HPDE6-E6E7 (cell line): ENCODE results near the gene ZNF559.
"Not testable (repeated sequence)": the region's sequence is repeated elsewhere in the genome, so short reads cannot be mapped to it uniquely, and the experiment has no call there.

Source experiments
- DNase-seq: peaks from one replicate; pipeline ENCODE4 v3.0.0; 2011; ENCODE audit warnings: missing footprints; ENCODE audit errors: extremely low spot score

The ZNF559 gene

DNA sequence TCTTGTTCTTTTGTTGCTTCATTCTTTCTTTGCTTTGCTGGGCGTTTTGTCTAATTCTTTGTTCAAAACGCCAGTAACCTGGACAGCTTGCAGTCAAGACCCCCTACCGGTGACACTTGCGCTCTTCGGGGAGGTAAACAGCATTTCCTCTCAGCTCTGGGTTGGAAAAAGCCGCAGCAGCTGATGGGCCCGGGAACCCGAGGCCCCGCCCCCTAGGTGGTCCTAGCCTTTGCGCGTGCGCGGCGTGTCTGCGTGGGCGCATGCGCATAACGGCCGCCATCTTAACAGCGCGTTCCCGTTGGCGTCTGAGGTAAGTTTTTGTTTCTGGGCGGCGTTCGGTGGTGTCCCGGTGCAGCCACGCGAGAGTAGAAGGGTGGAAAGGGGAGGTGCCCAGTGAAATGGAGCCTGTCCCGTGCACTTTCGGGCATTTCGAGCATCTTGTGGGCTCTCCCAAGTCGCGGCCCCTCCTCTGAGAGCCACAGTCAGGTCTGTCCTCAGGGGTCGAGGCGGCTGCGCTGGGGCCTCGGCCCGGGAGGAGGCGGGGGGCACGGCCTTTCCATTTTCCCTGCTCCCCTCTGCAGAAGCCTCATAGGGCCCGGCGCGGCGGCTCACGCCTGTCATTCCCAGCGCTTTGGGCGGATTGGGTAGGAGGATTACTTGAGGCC, at the start of gene ZNF559:
TSS of gene ZNF559 (plus strand) at position 261 of the 665 bp plus-strand sequence. CDS start 14,371 bp downstream, outside the sequence.
- DNase-seq = peak; percentile 86

DNA sequence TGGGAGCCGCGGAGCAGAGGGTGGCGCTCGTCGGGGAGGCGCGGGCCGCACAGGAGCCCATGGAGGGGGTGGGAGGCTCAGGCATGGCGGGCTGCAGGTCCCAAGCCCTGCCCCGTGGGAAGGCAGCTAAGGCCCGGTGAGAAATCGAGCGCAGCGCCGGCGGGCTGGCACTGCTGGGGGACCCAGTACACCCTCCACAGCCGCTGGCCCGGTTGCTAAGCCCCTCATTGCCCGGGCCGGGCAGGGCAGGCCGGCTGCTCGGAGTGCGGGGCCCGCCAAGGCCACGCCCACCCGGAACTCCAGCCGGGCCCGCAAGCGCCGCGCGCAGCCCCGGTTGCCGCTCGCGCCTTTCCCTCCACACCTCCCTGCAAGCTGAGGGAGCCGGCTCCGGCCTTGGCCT, 40.5 kb upstream of the ZNF559 start:
- DNase-seq = not testable (repeated sequence)

DNA sequence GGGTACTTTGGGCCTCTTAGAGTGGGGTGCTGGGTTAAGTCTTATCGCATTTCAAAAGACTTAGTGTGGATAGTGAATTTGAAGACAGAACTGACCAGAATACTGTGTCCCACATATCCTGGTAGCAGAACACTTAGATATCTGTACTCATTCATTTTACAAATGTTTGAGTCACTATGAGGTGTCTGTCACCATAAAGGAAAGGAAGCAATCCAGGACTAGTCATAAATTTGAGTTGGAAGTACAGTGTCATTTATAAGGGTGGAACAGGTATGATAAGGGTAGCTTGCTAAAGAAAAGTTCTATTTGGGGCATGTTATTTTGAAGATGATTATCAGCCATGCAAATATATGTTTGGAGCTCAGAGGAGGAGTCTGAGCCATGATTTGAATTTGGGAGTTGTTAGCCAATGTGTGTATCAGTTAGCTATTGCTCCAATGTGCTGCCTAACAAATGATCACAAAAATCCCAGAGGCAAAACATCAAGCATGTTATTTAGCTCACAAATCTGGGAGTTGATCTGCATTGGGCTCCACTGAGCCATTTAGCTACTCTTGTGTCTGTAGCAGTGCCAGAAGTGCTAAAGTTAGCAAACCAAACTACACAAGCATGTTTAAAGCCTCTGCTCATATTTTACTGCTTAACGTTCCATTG, 34.6 kb upstream of the ZNF559 start:
- DNase-seq = no peak

DNA sequence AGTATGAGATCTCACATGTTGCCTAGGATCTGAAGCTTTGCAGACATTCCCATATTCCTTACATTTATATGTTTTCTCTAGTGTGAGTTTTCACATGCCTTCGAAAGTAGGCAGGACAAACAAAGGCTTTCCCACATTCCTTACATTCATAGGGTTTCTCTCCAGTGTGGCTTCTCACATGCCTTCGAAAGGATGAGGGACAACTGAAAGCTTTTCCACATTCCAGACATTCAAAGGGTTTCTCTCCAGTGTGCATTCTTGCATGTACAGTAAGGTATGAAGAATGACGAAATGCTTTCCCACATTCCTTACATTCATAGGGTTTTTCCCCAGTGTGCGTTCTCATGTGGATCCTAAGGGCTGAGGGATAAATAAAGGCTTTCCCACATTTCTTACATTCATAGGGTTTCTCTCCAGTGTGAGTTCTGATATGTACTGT, 28.5 kb upstream of the ZNF559 start:
- no peak for DNase-seq

DNA sequence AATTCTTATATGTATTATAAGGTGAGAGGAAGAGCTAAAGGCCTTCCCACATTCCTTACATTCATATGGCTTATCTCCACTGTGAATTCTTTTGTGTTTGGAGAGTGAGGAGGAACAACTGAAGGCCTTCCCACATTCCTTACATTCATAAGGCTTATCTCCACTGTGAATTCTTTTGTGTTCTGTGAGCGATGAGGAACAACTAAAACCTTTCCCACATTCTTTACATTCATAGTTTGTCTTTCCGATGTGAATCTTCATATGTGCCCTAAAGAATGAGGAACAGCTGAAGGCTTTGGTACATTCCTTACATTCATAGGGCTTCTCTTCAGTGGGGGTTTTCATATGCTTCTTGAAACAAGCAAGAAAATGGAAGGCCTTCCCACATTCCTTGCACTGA, 27.6 kb upstream of the ZNF559 start:
- no peak for DNase-seq

DNA sequence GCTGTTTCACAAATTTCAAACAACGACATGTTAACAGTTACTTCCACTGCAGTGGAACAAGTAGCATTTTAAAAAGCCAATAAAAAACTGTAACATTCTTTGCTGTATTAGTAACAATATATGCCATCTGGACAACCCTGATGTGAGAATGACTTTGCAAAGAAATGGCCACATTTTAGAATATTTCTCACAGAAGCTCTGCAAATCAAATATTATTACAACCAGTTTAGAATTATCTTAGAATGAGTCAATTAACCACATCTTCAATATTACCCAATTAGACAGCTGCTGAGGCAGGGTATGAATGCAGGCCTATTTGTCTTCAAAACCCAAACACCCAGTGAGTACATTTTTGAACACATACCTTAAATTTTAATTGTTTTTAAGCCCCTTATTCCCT, 17.5 kb upstream of the ZNF559 start:
- no peak for DNase-seq

DNA sequence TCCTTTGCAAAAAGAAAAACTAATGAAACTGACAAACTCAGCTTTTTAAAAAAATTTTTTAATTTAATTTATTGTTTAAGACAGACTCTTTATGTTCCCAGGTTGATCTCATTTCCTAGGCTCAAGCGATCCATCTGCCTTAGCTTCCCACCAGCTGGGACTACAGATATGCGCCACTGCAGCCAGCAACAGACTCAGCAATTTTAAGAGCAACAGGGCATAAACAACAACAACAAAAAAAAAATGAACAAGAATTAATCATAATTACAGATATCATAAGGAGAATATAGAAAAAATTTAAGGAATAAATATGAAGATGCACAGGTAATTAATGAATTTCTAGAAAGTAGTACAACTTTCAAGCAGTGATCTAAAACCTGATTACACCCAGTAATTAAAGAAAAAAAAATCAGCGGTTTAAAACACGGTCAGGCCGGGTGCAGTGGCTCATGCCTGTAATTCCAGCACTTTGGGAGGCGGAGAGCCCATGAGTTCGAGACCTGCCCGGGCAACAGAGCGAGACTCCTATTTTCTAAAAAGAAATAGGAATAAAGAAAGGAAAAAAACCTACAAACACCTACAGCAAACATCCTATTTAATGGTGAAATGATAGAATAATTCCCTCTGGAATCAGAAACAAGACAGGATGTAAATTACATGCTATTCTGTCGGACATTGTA, 15.7 kb upstream of the ZNF559 start:
- no peak for DNase-seq

DNA sequence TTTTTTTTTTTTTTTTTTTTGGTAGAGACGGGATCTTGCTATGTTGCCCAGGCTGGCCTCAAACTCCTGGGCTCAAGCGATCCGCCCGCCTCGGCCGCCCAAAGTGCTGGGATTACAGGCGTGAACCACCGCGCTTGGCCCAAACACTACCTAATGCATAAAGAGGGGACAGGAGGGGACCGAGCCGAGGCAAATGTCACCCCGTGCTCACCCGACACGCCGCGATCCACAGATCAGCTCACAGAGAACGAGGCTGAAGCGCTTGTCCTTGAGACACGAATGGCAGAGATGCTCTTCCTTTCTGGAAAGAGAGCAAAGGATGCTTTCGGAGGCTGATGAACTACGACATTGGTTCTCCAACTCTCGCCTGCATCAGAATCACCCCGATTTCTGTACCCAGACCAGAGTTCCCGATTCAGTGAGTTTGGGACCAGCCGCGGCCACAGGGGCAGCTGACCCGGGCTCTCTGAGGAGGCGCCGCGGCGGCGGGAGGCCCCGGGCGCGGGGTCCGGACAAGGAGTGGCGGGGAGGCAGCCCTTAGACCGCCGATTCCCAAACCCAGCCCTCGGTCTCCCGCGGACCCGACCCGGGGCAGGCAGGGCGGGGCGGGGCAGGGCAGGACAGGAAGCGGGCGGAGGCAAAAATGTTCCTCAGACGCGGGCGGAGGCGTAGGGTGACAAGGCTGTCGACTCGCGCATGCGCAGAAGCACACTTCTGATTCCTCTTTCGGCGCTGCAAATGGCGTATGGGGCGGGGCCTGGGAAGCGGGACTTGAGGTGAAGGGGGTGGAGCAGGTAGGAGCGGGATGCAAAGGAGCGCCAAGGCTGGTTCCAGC, 14.6 kb upstream of the ZNF559 start, which contains the start of gene ZNF699:
TSS of gene ZNF699 (minus strand) at position 700 of the 835 bp plus-strand sequence. CDS start 4,719 bp downstream, outside the sequence.
- peak; percentile 88 for DNase-seq

DNA sequence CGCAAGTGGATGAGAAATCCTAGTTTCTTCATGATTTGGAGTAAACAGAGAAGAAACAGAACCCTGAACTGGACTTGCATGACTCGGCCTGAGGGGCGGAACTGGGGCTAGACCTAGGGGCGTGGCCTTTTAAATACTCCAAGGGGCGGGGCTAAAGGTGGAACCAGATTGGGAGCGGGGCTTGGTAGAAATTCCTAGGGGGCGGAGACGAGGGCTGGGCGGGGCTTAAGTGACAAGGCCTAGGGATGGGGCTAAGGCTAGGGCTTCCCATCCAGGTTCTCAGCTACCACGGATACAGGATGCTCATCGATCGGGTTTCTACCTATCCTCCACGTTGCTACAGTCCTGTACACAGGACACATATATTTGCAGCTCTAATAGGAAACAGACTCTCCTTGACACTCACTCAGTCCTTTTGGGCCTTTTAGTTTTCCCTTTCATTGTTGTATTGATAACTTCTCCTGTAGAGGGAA, 14.0 kb upstream of the ZNF559 start:
- peak; percentile 82 for DNase-seq

DNA sequence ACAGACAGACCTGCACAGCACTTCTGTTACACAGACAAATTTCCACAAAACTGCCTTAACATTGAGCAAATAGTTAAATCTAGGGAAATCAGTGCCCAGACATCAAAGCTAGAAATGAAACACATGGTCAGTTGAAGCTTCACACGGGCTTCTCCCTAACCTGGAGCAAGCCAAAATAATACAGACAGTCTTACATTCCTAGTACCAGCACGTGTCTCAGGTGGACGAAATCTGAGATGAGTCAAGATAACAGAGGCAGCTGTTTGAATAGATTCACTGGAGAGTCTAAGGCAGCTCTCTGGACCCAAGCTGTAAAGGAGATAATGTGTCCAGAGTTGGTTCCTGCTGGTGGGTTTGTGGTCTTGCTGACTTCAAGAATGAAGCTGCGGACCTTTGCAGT, 10.2 kb upstream of the ZNF559 start:
- DNase-seq = no peak

DNA sequence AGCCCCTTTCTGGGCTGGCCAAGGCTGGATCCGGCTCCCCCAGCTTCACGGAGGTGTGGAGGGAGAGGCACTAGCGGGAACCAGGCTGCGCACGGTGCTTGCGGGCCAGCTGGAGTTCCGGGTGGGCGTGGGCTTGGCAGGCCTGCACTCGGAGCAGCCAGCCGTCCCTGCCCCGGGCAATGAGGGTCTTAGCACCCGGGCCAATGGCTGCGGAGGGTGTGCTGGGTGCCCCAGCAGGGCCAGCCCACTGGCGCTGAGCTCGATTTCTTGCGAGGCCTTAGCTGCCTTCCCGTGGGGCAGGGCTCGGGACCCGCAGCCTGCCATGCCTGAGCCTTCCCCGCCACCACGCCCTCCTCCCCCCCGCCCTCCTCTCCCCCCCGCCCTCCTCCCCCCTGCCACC, 2.6 kb upstream of the ZNF559 start:
- DNase-seq = no peak

DNA sequence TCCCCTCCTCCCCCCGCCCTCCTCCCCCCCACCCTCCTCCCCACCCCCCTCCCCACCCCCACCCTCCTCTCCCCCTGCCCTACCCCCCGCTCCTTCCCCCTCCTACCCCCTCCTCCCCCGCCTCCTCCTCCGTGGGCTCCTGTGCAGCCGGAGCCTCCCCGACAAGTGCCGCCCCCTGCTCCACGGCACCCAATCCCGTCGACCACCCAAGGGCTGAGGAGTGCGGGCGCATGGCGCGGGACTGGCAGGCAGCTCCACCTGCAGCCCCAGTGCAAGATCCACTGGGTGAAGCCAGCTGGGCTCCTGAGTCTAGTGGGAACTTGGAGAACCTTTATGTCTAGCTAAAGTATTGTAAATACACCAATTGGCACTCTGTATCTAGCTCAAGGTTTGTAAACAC, 2.2 kb upstream of the ZNF559 start:
- not testable (repeated sequence) for DNase-seq

DNA sequence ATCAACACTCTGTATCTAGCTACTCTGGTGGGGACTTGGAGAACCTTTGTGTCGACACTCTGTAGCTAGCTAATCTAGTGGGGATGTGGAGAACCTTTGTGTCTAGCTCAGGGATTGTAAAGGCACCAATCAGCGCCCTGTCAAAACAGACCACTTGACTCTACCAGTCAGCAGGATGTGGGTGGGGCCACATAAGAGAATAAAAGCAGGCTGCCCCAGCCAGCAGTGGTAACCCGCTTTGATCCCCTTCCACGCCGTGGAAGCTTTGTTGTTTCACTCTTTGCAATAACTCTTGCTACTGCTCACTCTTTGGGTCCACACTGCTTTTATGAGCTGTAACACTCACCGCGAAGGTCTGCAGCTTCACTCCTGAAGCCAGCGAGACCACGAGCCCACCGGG, 1.8 kb upstream of the ZNF559 start:
- DNase-seq = not testable (repeated sequence)

DNA sequence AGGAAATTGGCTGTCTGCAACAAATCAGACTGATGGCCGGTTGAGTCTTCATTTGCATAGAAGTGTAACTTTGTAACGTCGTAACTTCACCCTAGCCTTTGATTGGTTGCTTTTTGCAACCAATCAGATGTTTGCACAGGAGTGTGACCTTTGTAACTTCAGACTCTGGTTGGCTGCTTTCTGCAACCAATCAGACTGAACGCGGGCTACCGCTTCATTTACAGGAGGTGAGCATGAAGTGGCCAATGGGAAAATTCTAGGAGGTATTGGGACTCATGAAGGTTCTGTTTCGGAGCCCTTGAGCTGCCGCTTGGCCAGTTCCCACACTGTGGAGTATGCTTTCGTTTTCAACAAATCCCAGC, 441 bp upstream of the ZNF559 start:
- DNase-seq = peak; percentile 36

DNA sequence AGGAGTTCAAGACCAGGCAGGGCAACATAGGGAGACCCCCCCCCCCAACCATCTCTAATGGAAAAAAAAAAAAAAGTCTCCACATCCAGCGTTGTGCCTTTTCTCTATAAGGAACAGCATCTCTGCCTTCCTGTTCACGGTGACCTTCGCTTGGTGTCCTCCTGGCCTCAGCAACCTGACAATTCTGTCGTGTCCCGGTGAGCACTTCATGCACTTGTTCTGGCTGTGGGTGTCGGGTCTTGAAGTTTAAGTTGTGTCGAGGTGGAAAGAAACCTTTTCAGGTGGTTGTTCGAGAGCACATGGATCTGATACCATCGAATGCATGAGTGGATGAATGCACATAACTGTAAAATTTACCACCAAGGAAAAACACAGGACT, 594 bp downstream of the ZNF559 start:
- DNase-seq = no peak

DNA sequence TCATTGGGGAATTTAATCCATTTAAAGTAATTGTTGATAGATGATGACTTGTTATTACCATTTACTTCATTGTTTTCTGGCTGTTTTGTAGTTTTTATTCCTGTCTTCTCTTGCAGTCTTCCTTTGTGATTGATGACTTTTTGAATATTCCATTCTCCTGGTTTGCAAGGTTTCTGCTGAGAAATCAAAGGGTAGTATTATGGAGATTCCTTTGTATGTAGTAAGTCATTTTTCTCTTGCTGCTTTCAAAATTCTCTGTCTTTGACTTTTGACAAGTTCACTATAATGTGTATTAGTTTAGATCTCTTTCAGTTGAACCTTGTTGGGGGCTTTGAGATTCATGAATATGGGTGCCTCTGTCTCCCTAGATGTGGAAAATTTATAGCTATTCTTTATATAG, 6.0 kb downstream of the ZNF559 start:
- no peak for DNase-seq

DNA sequence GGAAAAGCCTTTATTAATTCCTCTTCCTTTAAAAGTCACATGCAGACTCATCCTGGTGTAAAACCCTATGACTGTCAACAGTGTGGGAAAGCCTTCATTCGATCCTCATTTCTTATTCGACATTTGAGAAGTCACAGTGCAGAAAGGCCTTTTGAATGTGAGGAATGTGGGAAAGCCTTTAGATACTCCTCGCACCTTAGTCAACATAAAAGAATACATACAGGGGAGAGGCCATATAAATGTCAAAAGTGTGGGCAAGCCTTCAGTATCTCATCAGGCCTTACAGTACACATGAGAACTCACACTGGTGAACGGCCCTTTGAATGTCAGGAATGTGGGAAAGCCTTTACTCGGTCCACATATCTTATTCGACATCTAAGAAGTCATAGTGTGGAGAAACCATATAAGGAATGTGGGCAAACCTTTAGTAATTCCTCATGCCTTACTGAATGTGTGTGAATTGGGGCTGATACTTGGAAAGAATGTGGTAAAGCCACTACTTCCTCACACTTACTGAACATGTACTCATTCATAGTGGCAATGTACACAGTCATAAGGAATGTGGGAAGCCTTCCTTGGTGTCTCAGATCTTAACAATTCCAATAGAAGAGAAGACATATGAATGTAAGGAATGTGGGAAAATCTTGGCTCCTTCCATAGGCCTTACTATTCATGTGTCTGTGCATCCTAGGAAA, 18.8 kb downstream of the ZNF559 start:
- no peak for DNase-seq

DNA sequence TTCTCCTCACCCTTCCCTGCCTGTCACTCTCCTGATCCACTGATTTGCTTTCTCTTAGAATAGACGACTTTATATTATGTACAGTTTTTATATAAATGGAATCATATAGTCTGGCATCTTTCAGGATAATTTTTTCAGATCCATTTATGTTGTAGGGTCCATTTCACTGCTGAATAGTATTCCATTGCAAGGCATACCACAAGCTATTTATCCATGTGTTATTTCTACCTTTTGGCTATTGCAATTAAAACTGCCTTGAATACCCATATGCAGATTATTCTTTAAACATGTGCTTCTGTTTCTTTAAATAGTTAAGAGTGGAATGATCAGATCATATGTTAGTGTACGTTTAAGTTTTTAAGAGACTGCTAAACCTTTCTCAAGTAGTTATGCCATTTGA, 21.0 kb downstream of the ZNF559 start:
- no peak for DNase-seq

DNA sequence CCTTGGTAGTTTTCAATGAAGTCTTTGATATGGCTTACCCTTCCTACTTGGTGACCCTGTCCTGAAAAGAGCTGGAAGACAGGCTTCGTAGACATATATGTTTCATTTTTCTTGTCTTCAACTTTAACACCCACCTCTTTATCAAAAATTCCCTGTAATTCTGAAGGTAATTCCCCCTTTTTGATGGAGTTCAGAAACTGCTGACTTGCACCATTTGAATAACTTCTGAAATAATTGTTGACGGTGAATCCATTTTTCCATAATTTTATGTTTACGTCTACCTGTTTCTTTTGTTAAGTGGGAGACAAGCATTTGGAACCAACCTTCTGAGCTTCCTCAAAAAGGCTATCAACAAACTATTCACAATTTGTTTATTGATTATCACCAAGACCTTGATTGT, 24.3 kb downstream of the ZNF559 start:
- no peak for DNase-seq

DNA sequence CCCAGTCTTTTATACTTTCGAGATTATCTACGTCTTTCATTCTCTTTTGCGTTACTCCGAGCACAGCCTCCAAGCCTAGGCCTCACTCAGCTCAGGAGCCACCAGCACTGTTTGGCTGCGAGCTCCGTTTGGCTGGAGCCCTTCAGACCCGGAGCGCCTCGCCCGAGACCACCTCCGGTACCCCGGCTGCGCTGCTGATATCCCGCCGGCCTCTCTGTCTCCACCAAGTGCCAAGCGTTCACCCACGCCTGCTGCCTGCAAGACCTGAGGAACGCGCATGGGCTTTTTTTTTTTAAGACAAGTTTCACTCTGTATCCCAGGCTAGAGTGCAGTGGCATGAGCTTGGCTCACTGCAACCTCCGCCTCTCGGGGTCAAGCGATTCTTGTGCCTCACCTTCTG, 24.7 kb downstream of the ZNF559 start:
- DNase-seq = no peak

DNA sequence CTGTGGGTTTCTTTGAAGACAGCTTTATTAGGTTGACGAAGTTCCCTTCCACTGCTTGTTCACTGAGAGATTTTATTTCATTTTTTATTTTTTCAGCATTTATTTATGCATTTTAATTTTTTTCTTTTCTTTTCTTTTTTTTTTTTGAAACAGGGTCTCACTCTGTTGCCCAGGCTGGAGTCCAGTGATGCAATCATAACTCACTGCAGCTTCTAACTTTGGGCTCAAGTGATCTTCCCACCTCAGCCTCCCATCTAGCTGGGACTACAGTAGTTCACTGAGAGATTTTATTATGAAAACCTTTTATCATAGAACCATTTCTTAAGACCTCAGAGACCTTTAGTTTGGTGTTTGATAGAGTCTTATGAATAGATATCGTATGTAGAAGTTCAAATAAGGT, 28.5 kb downstream of the ZNF559 start:
- no peak for DNase-seq
